Measurements from ENCODE around the gene ARCN1.

DNA sequence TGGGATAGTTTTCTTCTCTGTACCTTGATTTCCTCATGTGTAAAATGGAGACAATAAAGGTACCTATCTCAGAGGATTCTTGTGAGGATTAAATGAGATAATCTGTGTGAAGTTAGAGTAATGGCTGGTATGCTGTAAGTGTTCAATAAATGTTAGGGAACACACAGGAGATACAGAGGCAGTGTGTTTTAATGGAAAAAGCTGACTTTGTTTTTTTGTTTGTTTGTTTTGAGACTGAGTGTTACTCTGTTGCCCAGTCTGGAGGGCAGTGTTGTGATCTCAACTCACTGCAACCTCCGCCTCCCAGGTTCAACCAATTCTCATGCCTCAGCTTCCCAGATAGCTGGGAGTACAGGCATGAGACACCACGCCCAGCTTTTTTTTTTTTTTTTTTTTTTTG, 2.5 kb upstream of the ARCN1 start:
- TF ChIP-seq, protein P1, sequence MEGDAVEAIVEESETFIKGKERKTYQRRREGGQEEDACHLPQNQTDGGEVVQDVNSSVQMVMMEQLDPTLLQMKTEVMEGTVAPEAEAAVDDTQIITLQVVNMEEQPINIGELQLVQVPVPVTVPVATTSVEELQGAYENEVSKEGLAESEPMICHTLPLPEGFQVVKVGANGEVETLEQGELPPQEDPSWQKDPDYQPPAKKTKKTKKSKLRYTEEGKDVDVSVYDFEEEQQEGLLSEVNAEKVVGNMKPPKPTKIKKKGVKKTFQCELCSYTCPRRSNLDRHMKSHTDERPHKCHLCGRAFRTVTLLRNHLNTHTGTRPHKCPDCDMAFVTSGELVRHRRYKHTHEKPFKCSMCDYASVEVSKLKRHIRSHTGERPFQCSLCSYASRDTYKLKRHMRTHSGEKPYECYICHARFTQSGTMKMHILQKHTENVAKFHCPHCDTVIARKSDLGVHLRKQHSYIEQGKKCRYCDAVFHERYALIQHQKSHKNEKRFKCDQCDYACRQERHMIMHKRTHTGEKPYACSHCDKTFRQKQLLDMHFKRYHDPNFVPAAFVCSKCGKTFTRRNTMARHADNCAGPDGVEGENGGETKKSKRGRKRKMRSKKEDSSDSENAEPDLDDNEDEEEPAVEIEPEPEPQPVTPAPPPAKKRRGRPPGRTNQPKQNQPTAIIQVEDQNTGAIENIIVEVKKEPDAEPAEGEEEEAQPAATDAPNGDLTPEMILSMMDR (IDR thresholded peaks at IDR 0.05) = no peak
- no peak for TF ChIP-seq POLR2A (IDR thresholded peaks at IDR 0.05)

Measured in esophagus squamous epithelium (tissue), 4 donors.